GM12891 (cell line): ENCODE data around the gene MIS12.
A peak's percentile ranks its signal among the peaks of the same experiment; 100 is the strongest.

Experiments used
- DNase-seq: peaks from one replicate; pipeline ENCODE4 v3.0.0; 2011; ENCODE audit warnings: low spot score; ENCODE audit not compliant: insufficient read length
- FAIRE-seq: peaks from 2 replicates; lab custom pipeline; 2011; peaks lifted over from hg19 to GRCh38; lab: Jason Lieb, UNC
- PAX5 ChIP-seq: IDR thresholded peaks from 2 replicates; pipeline ENCODE4 v1.6.1; 2011; ENCODE audit warnings: low read length, moderate library complexity, mild to moderate bottlenecking; ENCODE audit not compliant: insufficient read depth, severe bottlenecking
- POLR2A ChIP-seq: IDR thresholded peaks from 2 replicates; pipeline ENCODE4 v1.6.1; 2011; ENCODE audit warnings: low read depth, low read length, control low read depth
- POLR2AphosphoS5 ChIP-seq: IDR thresholded peaks from 2 replicates; pipeline ENCODE4 v1.6.1; 2011; ENCODE audit warnings: low read depth, low read length, control low read depth
- POU2F2 ChIP-seq: IDR thresholded peaks from 2 replicates; pipeline ENCODE4 v1.6.1; 2011; ENCODE audit warnings: low read depth, mild to moderate bottlenecking, control low read depth, low read length, moderate library complexity
- SPI1 ChIP-seq: IDR thresholded peaks from 2 replicates; pipeline ENCODE4 v1.6.1; 2011; ENCODE audit warnings: low read depth, low read length, control low read depth
- TAF1 ChIP-seq: IDR thresholded peaks from 2 replicates; pipeline ENCODE4 v1.6.1; 2011; ENCODE audit warnings: low read depth, low read length, control low read depth

The MIS12 gene

GRCh38 chr17:5511401-5512225, 25.2 kb downstream of the MIS12 start:
- TF ChIP-seq SPI1 (no peak), POU2F2 (no peak), POLR2A (no peak), PAX5 (no peak), POLR2AphosphoS5 (no peak), TAF1 (no peak)
- FAIRE-seq (peak; percentile 68), DNase-seq (no peak)

DNA sequence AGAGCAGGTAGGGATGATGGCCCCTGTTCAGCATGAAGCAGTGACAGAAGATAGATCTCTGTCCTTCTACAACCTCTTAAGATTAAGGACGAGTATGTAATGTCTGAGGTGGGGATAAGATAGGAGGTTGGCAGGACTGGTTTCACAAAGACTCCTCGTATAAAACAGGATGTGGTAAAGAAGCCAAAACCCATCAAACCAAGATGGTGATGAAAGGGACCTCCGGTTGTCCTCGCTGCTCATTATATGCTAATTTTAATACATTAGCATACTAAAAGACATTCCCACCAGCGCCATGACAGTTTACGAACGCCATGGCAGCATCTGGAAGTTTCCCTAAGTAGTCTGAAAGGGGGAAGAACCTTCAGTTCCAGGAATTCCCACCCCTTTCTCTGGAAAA, 27.3 kb downstream of the MIS12 start:
- DNase-seq (no peak), FAIRE-seq (no peak)
- TF ChIP-seq POLR2AphosphoS5 (no peak), TAF1 (no peak), POLR2A (no peak), SPI1 (no peak), POU2F2 (no peak), PAX5 (no peak)

DNA sequence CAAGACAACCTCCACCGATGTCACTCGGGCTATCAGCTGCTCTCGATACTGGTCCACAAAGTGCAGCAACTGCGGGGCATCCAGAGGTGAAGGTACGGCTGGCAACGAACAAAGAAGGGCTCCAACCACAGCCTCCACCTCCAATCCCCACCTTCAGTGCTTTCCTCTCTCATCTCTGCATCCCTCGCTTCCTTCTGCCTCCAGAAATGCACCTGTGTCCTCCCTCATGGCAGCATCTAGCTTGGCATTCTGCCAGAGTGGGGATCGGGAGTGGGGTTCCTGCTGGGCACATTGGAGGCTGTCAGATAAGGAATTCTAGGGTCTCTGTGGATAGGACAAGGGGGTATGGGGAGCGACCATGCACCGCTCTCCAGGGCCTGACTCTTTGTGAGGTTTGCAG, 28.6 kb downstream of the MIS12 start:
- DNase-seq, result no peak
- no peak for TF ChIP-seq SPI1
- no peak for TF ChIP-seq PAX5
- TF ChIP-seq TAF1, result no peak
- no peak for TF ChIP-seq POLR2AphosphoS5
- no peak for FAIRE-seq

GRCh38 chr17:5516060-5516792, 29.9 kb downstream of the MIS12 start:
- no peak for TF ChIP-seq PAX5
- TF ChIP-seq SPI1, result no peak
- TF ChIP-seq POLR2AphosphoS5, result no peak
- no peak for TF ChIP-seq TAF1
- TF ChIP-seq POLR2A, result no peak
- TF ChIP-seq POU2F2, result no peak
- no peak for DNase-seq
- FAIRE-seq, result no peak

DNA sequence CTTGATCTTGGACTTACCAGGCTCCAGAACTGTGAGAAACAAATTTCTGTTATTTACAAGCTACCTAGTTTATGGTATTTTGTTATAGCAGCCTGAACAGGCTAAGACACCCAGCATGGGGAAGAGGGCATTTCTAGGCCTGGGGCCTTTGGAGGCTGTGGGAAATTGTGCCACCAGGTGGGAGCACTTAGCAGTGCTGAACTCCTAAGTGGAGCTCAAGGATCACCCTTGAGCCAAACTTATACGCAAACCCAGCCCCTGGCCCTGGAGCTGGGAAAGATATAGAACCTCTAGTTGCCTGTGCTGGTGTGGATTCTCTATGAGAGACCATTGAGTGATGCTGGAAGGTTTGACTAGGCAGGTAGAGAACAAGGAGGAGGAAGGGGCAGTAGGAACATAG, 36.1 kb downstream of the MIS12 start:
- TF ChIP-seq PAX5, result no peak
- TF ChIP-seq POLR2AphosphoS5, result no peak
- no peak for TF ChIP-seq SPI1
- DNase-seq (no peak), FAIRE-seq (peak; percentile 5)

GRCh38 chr17:5523249-5523648, 36.9 kb downstream of the MIS12 start:
- FAIRE-seq (no peak), DNase-seq (no peak)
- no peak for TF ChIP-seq PAX5
- TF ChIP-seq SPI1, result no peak
- no peak for TF ChIP-seq TAF1
- TF ChIP-seq POLR2A, result no peak
- TF ChIP-seq POU2F2, result no peak
- TF ChIP-seq POLR2AphosphoS5, result no peak

DNA sequence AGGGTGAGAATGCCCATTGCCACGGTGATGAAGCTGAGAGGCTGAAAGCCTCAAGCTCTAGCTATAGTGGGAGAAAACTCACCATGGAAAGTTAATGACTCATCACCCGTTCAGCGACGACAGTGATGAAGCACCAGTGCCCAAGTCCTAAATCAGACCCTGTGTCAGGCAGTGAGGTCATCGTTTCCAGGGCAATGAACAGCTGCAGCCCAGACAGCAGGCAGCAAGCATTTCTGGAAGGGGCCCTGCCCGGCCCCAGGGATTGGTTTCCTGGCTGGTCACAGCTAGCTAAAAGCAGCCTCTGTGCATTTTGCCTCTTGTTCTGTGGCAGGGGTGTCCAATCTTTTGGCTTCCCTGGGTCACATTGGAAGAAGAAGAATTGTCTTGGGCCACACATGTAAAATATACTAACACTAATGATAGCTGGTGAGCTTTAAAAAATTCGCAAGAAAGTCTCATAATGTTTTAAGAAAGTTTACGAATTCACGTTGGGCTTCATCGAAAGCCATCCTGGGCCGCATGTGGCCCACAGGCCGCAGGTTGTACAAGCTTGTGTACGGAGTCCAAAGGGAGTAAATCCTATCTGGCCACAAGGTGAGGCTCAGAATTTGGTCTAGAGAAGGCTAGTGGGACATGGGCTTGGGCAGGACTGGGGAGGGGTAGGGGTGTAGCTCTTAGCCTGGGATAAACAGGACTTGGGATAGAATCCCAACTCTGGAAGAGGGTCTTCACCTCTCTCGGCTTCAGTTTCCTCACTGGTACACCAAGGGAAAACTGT, 40.6 kb downstream of the MIS12 start:
- DNase-seq (no peak), FAIRE-seq (no peak)
- TF ChIP-seq SPI1 (no peak), POLR2AphosphoS5 (no peak), PAX5 (no peak), POU2F2 (no peak), POLR2A (no peak), TAF1 (no peak)

DNA sequence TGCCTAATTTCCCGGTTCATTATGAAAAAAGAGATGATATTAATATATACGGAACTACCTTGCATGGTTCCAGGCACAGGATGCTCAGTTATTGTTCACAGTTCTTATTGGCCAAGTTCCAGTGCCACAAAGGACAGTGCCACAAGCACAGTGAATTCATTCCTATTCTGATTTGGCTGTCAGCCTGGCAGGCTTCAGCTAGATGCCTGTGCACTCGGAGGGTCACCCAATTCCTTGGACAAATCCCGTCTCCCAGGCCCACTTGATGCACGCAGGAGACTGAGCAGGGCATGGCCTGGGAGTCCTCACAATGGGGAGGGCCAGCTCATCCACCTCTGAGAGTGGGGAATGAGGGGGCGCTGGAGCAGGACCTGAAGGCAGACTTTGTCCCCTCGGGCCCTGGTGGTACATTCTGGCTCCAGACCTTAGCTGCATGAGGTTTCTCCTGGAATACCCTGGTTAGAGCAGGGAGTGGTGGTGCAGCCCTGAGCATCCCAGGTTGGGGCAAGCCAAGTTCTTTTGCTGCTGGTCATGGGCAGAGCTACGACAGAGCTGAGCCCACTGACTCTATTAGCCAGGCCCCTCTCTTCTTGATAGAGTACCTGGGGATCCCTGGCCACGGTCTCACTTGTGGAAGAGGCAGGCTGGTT, 41.4 kb downstream of the MIS12 start:
- FAIRE-seq (no peak), DNase-seq (no peak)
- no peak for TF ChIP-seq TAF1
